Coronary artery (tissue), 2 donors: ENCODE measurements around the gene MMP15.

Source experiments
- DNase-seq: peaks from one replicate; pipeline ENCODE4 v3.0.0-alpha.2; 2017; ENCODE audit warnings: low spot score
- H3K27ac ChIP-seq, 2 donors: fragments of 200-600 bp; sonication (generic); one replicate each; pipeline ENCODE4 v1.5.1; 2016 to 2019
- H3K4me3 ChIP-seq: fragments of 200-600 bp; sonication (generic); 2 replicates; pipeline ENCODE4 v1.5.1; 2016; ENCODE audit warnings: mild to moderate bottlenecking, moderate library complexity
- TF ChIP-seq, protein P1 (sequence below): fragments of 200-600 bp; sonication (generic); IDR thresholded peaks from one replicate; pipeline ENCODE4 v1.5.1; 2019; ENCODE audit warnings: antibody characterized with exemption

MMP15 gene

DNA sequence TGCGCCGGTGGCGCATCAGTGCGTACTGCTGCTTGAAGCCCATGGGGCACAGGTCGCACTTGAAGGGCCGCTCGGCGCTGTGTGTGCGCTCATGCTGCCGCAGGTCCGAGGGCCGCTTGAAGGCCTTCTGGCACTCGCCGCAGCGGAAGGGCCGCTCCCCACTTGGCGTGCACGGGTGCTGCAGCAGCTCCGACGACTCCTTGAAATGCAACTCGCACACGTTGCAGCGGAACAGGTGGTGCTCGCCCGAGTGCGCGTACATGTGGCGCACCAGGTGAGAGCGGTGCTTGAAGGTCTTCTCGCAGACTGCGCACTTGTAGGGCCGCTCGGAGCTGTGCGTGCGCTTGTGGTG is 28.4 kb upstream of the MMP15 start:
- TF ChIP-seq, protein P1, sequence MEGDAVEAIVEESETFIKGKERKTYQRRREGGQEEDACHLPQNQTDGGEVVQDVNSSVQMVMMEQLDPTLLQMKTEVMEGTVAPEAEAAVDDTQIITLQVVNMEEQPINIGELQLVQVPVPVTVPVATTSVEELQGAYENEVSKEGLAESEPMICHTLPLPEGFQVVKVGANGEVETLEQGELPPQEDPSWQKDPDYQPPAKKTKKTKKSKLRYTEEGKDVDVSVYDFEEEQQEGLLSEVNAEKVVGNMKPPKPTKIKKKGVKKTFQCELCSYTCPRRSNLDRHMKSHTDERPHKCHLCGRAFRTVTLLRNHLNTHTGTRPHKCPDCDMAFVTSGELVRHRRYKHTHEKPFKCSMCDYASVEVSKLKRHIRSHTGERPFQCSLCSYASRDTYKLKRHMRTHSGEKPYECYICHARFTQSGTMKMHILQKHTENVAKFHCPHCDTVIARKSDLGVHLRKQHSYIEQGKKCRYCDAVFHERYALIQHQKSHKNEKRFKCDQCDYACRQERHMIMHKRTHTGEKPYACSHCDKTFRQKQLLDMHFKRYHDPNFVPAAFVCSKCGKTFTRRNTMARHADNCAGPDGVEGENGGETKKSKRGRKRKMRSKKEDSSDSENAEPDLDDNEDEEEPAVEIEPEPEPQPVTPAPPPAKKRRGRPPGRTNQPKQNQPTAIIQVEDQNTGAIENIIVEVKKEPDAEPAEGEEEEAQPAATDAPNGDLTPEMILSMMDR: no peak
- DNase-seq: no peak
- Histone ChIP-seq H3K4me3 (no peak overlapping the region), H3K27ac (no peak overlapping the region)

GRCh38 chr16:57997528-57998265 is 27.9 kb upstream of the MMP15 start:
- no peak overlapping the region for H3K27ac ChIP-seq
- no peak for DNase-seq
- TF ChIP-seq, protein P1: no peak
- no peak overlapping the region for H3K4me3 ChIP-seq

- H3K27ac ChIP-seq: peak overlapping the region in 1 of 2 donors; percentile 93
- no peak overlapping the region for H3K4me3 ChIP-seq
- TF ChIP-seq, protein P1: no peak
- no peak for DNase-seq
Observed at GRCh38 chr16:57998486-57998885, 27.1 kb upstream of the MMP15 start.

DNA sequence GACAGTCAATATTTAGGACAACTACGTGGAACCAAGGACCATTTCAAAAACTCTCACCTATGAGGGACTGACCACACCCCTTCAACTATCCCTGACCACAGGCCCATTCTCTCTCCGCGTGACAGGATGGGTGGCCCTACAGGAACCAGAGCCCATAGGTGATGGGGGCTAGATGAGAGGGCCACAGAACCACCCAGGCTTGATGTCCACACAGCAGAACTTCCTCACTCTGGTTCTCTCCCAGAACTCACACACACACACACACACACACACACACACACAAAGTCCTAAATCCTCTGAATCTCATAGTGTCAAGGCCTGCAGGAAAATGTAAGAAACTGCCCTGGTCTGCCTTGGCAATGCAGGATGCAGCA is 26.6 kb upstream of the MMP15 start:
- peak overlapping the region; percentile 79 for H3K4me3 ChIP-seq
- TF ChIP-seq, protein P1: no peak
- H3K27ac ChIP-seq: peak overlapping the region in 1 of 2 donors; percentile 93
- DNase-seq: no peak

- DNase-seq: no peak
- TF ChIP-seq, protein P1: no peak
- Histone ChIP-seq H3K4me3 (peak overlapping the region; percentile 79), H3K27ac (peak overlapping the region; percentile 82 to 93)
Observed at GRCh38 chr16:57999366-57999970, 26.1 kb upstream of the MMP15 start.

DNA sequence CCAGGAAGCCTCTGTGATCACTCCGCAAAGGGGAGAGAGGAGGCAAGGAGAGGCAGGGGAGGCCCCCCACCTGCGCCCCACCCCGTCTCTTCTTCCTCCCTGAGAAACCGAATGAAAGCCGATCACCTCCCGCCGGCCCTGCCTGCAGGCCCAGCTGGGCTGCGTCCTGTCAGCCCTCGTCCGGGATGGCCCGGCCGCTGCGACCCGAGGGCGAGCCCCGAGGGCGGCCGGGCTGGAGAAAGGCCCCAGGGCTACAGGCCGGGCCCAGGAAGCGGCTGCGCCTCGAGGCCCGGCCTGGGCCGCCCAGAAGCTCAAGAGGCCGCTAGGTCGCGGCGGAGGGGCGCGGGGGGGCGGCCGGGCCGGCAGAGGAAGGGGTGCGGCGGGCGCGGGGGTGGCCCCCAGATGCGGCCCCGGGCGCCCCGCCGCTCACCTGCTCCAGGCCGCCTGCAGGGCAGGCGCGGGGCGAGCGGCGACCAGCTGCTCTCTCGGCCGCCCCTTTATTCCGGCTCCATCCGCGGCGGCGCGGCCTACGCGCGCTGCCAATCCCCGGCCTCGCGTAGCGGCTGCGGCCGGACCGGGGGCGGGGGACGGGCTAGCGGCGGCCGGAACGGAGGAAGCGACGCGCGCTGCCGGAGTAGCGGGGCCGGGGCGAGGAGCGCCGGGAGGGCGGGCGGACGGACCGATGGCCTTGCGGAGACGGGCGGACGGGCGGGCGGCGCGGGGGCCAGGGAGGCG is 25.4 kb upstream of the MMP15 start, which contains the start of gene ZNF319:
TSS of gene ZNF319 (minus strand) at position 702 of the 735 bp plus-strand sequence. CDS start 2,407 bp downstream, outside the sequence.
- TF ChIP-seq, protein P1: no peak
- no peak for DNase-seq
- peak within 1 kb of the TSS; percentile 79 for H3K4me3 ChIP-seq
- H3K27ac ChIP-seq: peak within 1 kb of the TSS; percentile 82 to 93
